Posterior cingulate gyrus (tissue), 11 donors: Measurements from ENCODE around the gene MRPL23.

Experiments
- DNase-seq, 10 donors: peaks; one replicate each; pipeline versions ENCODE4 v3.0.0 to v3.0.0-alpha.2; 2020 to 2021; ENCODE audit warnings: mixed read lengths in 3 of 10
- intact Hi-C: fragments of 100-400 bp; cut with DNase I; formaldehyde crosslinking; loops from one replicate; pipeline ENCODE4 v1.15.1; 2023

MRPL23 gene

GRCh38 chr11:1920128-1920908, 26.8 kb upstream of the MRPL23 start:
- peak in 2 of 10 donors; percentile 34 to 79 for DNase-seq
- intact Hi-C loops = no loop called here

DNA sequence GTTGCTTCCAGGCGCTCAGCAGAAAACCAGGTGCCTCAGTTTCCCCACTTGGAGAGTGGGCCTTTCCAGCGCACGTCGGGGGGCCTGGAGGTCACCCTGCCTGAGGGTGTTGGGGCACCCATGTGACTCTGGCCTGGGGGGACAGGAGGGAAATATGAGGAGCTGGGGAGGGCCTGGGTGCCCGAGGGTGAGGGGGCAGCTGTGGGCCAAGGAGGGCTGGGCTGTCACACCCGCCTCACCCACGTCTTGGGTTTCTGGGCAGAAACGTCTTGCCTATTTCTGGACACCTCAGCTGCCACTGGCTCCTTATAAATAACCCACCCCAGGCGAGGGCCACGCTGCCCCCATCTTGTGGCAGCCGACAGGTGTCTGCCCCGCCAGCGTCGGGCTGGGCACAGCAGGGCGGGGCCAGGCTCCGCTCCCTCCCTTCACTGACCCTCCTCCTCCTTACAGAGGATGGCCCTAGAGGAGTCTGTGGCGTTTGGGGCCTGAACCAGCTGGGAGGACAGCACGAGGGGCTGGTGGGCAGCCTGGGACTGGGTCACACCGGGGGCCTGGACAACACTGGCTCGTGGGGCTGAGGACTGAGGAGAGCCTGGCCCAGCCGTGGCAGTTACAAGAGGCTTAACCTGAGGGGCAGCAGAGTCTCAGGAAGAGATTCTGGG, 26.1 kb upstream of the MRPL23 start:
- peak in 2 of 10 donors; percentile 67 to 76 for DNase-seq
- intact Hi-C loops = no loop called here

- peak in 9 of 10 donors; percentile 45 to 93 (median 53) for DNase-seq
- intact Hi-C loops = no loop called here
Measured at GRCh38 chr11:1921574-1922141, 25.5 kb upstream of the MRPL23 start.

- intact Hi-C loops = no loop called here
- DNase-seq = peak in 2 of 10 donors; percentile 61 to 64
Measured at GRCh38 chr11:1922481-1923081, 24.6 kb upstream of the MRPL23 start.

DNA sequence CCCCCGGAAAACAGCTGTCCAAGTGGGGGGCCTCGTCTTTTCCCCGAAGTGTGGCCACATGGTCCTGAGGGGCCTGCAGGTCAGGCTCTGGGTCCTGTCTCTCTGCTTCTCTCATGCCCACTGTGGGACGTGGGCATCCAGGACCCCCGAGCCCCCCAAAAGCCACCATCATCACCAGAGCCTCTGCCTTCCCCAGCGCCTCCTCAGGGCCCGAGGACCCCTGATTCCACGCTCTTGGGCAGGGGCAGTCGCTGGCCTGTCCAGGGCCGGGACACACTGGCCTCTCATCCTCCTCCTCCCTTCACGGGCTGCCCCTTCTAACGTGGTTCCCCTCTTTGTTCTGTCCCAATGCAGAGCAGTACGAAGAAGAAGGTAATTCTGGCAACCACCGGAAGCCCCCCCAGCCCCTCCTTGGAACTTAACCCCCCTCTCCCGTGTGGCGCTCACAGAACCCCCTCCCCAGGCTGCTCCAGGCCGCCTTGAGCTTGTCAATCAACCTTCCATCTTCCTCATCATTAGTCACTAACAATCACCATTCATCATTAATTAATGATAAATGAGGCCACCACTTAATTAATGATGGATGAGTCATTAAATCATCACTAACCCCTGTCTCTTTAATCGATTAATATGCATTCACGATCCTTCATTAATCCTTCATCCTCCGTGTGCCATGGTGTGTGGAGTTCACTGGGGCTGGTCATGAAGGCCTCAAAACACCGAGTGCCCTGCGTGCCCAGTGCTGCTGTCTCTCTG, 23.8 kb upstream of the MRPL23 start:
- intact Hi-C loops = no loop called here
- peak in 3 of 10 donors; percentile 26 to 58 (median 31) for DNase-seq

DNA sequence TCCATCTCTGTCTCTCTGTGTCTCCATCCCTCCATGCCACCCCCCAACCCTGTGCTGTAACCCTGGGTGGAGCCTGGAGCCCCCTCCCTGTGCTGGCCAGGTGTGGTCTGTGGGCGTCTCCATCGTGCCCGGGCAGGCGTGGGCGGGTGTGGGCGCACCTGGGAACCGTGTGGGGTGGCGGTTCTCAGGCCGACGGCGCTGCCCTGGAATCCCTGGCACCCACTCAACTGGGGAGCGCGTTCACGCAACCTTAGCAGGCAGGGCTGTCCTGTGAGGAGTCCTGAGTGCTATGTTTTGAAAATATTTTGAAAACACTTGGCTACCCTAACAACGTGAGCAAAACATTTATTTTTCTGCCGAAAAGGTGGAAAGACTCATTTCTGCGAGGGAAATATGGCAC, 23.0 kb upstream of the MRPL23 start:
- intact Hi-C loops = no loop called here

GRCh38 chr11:1924646-1925372, 22.3 kb upstream of the MRPL23 start:
- intact Hi-C loops = no loop called here
- peak in 4 of 10 donors; percentile 20 to 73 (median 52) for DNase-seq

More for the DNA sequence above, 23.0 kb upstream of the MRPL23 start:
- peak in 4 of 10 donors; percentile 22 to 70 (median 62) for DNase-seq

DNA sequence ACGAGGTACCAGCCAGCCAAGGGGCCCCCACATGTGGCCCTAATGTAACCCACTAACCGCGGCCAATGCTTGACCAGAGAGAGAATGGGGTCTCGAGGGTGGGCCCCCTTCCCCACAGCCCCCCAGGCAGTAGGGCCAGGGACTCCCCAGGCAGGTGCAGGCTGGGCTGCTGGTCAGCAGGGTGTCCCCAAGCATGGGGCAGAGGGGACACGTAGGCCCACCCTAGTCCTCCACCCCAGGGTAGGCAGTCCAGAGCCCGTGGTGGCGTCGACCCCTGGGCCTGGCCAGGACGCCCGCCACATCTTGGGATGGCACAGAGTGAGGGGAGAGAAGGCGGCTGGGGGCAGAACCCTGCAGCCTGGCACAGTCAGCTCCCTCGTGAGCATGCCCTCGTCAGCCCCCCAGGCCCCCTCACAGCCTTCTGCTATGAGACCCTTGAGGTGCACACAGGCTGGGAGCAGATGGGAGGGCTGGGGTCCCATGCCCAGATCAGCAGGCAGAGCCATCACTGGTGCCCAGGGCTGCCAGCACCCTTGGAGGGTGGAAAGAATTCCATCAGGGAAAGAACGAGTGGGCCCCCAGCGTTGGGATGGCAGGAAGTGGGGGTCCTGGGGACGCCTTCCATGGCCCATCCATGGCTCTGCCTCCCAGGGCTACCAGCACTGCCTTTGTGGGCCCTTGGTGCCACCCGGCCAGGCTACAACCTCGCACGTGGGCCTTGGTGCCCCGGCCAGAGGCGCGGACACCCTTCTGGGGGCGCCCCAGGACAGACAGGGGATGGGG, 21.6 kb upstream of the MRPL23 start:
- intact Hi-C loops = no loop called here
- DNase-seq = peak in 4 of 10 donors; percentile 15 to 80 (median 56)

- intact Hi-C loops = no loop called here
- DNase-seq = peak in 4 of 10 donors; percentile 19 to 72 (median 60)
Measured at GRCh38 chr11:1926156-1927025, 20.7 kb upstream of the MRPL23 start.

DNA sequence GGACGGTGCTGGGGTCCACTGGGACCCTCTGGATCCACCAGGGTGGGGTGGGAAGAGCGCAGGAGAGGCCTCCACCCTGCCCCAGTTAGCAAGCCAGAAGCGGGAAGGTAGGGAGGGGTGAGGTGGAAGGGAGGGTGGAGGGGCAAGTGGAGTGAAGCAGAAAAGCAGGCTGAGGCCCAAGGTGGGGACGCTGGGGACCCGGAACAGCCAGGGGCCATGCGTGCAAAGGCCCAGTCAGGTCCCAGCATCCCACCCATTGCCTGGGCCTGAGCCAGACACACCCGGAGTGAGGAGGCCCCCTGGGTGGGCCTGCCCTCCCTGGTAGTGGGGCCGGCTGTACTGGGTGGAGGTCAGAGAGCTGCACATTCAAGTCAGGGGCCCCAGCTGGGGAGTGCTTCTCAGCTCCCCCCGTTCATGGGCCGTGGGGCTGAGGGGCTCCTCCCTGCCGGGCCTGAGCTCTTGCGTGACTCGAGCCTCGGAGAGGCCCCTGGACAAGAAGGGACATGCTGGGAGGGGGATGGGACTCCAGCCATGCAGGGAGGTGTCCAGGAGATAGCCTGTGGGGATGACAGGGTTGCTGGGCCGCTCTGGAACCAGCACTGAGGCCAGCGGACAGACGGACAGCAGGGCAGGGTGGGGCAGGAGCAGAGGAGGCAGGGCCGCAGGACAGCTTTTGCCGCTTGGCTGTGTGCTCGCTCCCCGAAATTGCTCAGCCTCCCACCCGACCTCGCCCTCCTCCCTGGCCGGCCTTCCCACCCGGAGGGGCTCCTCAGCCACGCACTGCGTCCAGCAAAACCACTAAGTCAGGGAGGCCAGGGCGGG, 19.9 kb upstream of the MRPL23 start:
- DNase-seq = peak in 4 of 10 donors; percentile 24 to 78 (median 53)
- intact Hi-C loops = no loop called here

DNA sequence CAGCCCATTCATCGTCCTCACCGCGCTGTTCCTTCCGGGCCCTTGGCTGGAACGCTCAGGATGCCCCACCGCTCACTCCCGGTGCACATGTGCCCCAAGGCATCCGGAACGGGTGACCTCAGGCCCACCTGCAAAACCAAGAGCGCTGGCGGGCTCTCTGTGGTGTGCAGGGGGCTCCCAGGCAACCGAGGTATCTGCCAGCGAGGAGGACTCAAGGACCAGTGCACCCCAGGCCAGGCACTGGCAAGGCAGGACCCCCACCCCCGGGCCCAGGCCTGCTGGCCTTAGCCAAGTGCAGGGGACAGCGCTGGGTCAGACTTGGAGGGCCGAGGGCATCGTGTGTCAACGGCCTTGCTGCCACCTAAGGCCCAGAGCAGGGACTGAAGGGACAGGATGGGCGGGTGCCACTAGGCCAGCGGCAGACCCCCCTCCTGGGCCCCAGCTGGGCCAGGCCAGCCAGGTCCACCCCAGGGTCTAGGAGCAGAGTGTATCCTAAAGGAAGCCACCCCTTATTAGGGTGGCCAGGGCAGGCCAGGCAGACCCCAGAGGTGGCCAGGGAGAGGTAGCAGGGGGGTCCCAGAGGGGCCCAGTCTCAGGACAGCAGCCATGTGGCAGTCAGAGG, 19.2 kb upstream of the MRPL23 start:
- peak in 4 of 10 donors; percentile 24 to 84 (median 57) for DNase-seq

GRCh38 chr11:1928470-1928890, 18.7 kb upstream of the MRPL23 start:
- intact Hi-C loops = no loop called here
- peak in 4 of 10 donors; percentile 9 to 76 (median 70) for DNase-seq

More for the DNA sequence above, 19.2 kb upstream of the MRPL23 start:
- intact Hi-C loops = no loop called here

- DNase-seq = peak in 4 of 10 donors; percentile 15 to 76 (median 65)
- intact Hi-C loops = no loop called here
Measured at GRCh38 chr11:1928891-1929541, 18.1 kb upstream of the MRPL23 start.

GRCh38 chr11:1929621-1930461, 17.3 kb upstream of the MRPL23 start:
- intact Hi-C loops = no loop called here
- peak in 4 of 10 donors; percentile 14 to 73 (median 46) for DNase-seq

DNA sequence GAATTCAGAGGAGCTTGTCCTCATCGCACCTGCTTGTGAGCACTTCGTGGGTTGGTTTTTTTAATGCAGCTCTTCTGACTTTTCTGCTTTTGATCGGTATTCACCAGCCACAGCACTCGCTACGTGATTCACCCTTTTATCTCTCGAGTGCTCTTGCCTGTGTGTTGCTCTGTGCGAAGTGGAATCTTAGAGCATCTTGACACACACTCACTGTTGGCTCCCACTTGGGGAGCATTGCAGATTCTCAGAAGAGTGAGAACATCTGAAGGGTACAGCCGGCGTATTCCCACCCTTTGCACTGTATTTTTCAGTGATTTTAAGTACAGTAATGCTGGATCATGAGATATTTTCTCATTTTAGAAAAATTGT, 16.7 kb upstream of the MRPL23 start:
- intact Hi-C loops = no loop called here
- DNase-seq = peak in 2 of 10 donors; percentile 15 to 41
